GM12872 (cell line): ENCODE data around the gene FGA.

Experiments
- CTCF ChIP-seq: IDR thresholded peaks from 3 replicates; pipeline ENCODE4 v1.5.1; 2011; ENCODE audit warnings: low read depth, mild to moderate bottlenecking, low read length, moderate library complexity; ENCODE audit not compliant: insufficient read depth

Gene FGA

GRCh38 chr4:154583677-154584076, 6.9 kb downstream of the FGA start:
- TF ChIP-seq CTCF = no peak

GRCh38 chr4:154583230-154583629, 7.3 kb downstream of the FGA start:
- no peak for TF ChIP-seq CTCF

DNA sequence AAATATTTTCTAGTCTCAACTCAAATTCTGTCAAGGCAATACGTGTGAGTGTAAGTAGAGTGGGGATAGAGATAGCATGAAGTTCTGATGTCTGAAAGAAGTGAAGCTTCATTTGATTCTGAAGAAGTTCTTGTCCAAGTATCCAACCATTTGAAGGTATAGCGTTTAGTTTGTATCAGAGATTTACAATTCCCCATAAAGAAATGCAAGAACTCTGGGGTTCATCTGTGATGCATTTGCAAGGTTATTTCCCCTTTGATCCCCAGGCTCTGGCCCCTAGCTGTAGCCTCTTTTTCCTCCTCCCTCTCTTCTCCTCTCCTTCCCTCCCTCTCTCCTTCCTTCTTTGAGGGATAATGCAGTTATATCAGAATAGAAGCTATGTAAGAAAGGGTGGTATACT, 7.8 kb downstream of the FGA start:
- TF ChIP-seq CTCF = no peak

GRCh38 chr4:154579927-154580326, 10.6 kb downstream of the FGA start:
- no peak for TF ChIP-seq CTCF

GRCh38 chr4:154578919-154579318, 11.6 kb downstream of the FGA start:
- TF ChIP-seq CTCF = no peak

DNA sequence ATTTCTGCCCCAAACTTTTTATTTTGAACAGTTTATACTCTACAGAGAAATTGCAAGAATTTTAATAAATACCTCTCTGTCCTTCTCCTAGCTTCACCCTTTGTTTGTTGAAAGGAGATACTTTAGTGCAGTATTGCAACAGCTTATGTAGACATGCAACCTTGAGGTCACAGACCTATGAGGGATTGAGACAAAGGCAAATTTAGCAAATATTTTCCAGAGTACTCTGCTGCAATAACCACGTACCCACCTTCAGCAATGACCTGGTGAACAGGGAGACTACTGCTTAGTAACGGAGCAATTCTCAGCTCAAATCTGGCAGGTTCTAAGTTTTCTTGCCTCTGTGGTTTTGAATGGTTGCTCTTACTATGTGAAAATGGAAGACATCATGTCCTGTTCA, 13.2 kb downstream of the FGA start:
- no peak for TF ChIP-seq CTCF

GRCh38 chr4:154574311-154574710, 16.2 kb downstream of the FGA start:
- TF ChIP-seq CTCF = no peak
